Pancreas (tissue), 10 donors: ENCODE results near the gene ROR1. TPM values are rescaled to one million over a fixed set of nuclear protein-coding genes. Genes with fewer than 3 reads are reported as not detected.

Experiments used
- ATAC-seq, 4 donors: fragments of 200-7000 bp; cut with Tn5 transposase; one replicate each; pipeline versions ENCODE4 v1.8.0 to v1.9.1; 2020; ENCODE audit warnings: mild to moderate bottlenecking in 4 of 4, moderate library complexity in 4 of 4
- DNase-seq, 6 donors: peaks; one replicate each; pipeline ENCODE4 v3.0.0-alpha.2; 2020
- FAIRE-seq: peaks from 2 replicates; lab custom pipeline; 2012; peaks lifted over from hg19 to GRCh38; lab: Jason Lieb, UNC
- H3K27ac ChIP-seq, 4 donors: fragments of 200-600 bp; sonication (generic); 1 replicate in 3 of 4; 2 replicates in 1 of 4; pipeline versions ENCODE4 v1.5.0 to v1.8.0; 2020
- H3K27me3 ChIP-seq, 4 donors: fragments of 200-600 bp; one replicate each; pipeline ENCODE4 v1.8.0; 2021
- H3K36me3 ChIP-seq, 3 donors: fragments of 200-600 bp; sonication (generic) in 1 of 3; one replicate each; pipeline versions ENCODE4 v1.5.0 to v1.8.0; 2020 to 2021
- H3K4me1 ChIP-seq, 3 donors: fragments of 200-600 bp; one replicate each; pipeline ENCODE4 v1.8.0; 2021
- H3K4me3 ChIP-seq, 4 donors: fragments of 200-600 bp; sonication (generic) in 2 of 4; one replicate each; pipeline versions ENCODE4 v1.5.0 to v1.8.0; 2020 to 2021
- H3K9me3 ChIP-seq, 4 donors: fragments of 200-600 bp; one replicate each; pipeline ENCODE4 v1.8.0; 2021
- CTCF ChIP-seq, 4 donors: fragments of 200-600 bp; sonication (generic) in 3 of 4; IDR thresholded peaks; one replicate each; pipeline versions ENCODE4 v1.5.0 to v1.8.0; 2021; ENCODE audit warnings: antibody characterized with exemption in 4 of 4
- WGBS, 2 donors: extraction: QIAGEN DNeasy Blood & Tissue Kit; methylation state at CpG; one replicate each; pipeline ENCODE4 v1.1.7; 2013; 5-methylcytosine and 5-hydroxymethylcytosine counted together
- intact Hi-C, 3 donors: fragments of 100-400 bp; cut with DNase I; formaldehyde crosslinking; loops; one replicate each; pipeline versions ENCODE4 v1.11.1 to v1.14.2; 2022
- polyA plus RNA-seq, 2 donors: library from polyadenylated mRNA; stranded (reverse); fragments of 200-250 nt; gene quantifications; one replicate each; pipeline ENCODE4 v1.2.3, GENCODE V29; 2013
- total RNA-seq, 6 donors: library from RNA; stranded (reverse); fragmentation: NEBNext Ultra II Directional in 4 of 6; extraction: Animal tissue kit (Norgen Biotek cat#: 25700) in 4 of 6; gene quantifications; one replicate each; pipeline versions ENCODE4 v1.2.1 to v1.2.4, GENCODE V29; 2021 to 2023
- donor health status: healthy with polysubstance abuse.
- donor health status: DM: no; HTN: no; CAD: no; lungs with moderate emphysema.
- donor health status: DM: no; HTN: no; CAD: no.
- donor health status: control.
- donor health status: control.
- donor health status: Bipolar disorder and iron deficiency.
- donor health status: DM: yes; HTN: yes; CAD: no.
- donor health status: DM: no; HTN: no; CAD: no.
- donor health status: DM: no; HTN: no; CAD: no.
- donor health status: DM: yes; HTN: yes; CAD: no.

Gene ROR1
- total and polyA plus RNA-seq, 8 donors: 1.3 to 18.5 (median 7.3) TPM

- no peak for FAIRE-seq
- no peak for DNase-seq
- H3K9me3 ChIP-seq: no peaks in the 10 kb centered on the region
These were observed 351.1 kb downstream of the ROR1 start for GRCh38 chr1:64124704-64125440.

GRCh38 chr1:64126581-64126980 lies 352.8 kb downstream of the ROR1 start:
- no peak for DNase-seq
- H3K27ac ChIP-seq: no peak overlapping the region
- intact Hi-C loops: no loop called here
- H3K4me3 ChIP-seq: no peak overlapping the region
- no peak for TF ChIP-seq CTCF (IDR thresholded peaks at IDR 0.05)
- H3K27me3 ChIP-seq: no peaks in the 10 kb centered on the region
- H3K36me3 ChIP-seq: no peaks in the 10 kb centered on the region
- no peak for ATAC-seq
- WGBS, 2 donors: 37 to 58% methylated on average over 1 of the region's 1 CpG
- no peaks in the 10 kb centered on the region for H3K4me1 ChIP-seq
- no peaks in the 10 kb centered on the region for H3K9me3 ChIP-seq
- FAIRE-seq: no peak

More at GRCh38 chr1:64124704-64125440, 351.1 kb downstream of the ROR1 start:
- intact Hi-C loops: no loop called here
- 81 to 85% methylated on average over 7 of the region's 7 CpGs for WGBS, 2 donors
- no peak for ATAC-seq
- H3K36me3 ChIP-seq: no peaks in the 10 kb centered on the region
- no peaks in the 10 kb centered on the region for H3K4me1 ChIP-seq
- no peak for TF ChIP-seq CTCF (IDR thresholded peaks at IDR 0.05)
- no peak overlapping the region for H3K27ac ChIP-seq
- H3K27me3 ChIP-seq: no peaks in the 10 kb centered on the region
- no peak overlapping the region for H3K4me3 ChIP-seq

- no peaks in the 10 kb centered on the region for H3K9me3 ChIP-seq
- H3K4me1 ChIP-seq: no peaks in the 10 kb centered on the region
- H3K4me3 ChIP-seq: no peak overlapping the region
- TF ChIP-seq CTCF (IDR thresholded peaks at IDR 0.05): no peak
- 67% methylated on average over 3 of the region's 3 CpGs for WGBS, 2 donors
- FAIRE-seq: no peak
- no peak for ATAC-seq
- H3K27ac ChIP-seq: no peak overlapping the region
- intact Hi-C loops: no loop called here
- no peaks in the 10 kb centered on the region for H3K36me3 ChIP-seq
- DNase-seq: no peak
- H3K27me3 ChIP-seq: no peaks in the 10 kb centered on the region
These were observed 353.5 kb downstream of the ROR1 start for GRCh38 chr1:64127297-64127696.

- Histone ChIP-seq H3K27me3 (no peaks in the 10 kb centered on the region), H3K9me3 (no peaks in the 10 kb centered on the region), H3K36me3 (no peaks in the 10 kb centered on the region), H3K4me1 (no peaks in the 10 kb centered on the region), H3K27ac (no peak overlapping the region), H3K4me3 (no peak overlapping the region)
- 80 to 82% methylated on average over 5 of the region's 5 CpGs for WGBS, 2 donors
- no peak for TF ChIP-seq CTCF (IDR thresholded peaks at IDR 0.05)
- FAIRE-seq (no peak), DNase-seq (no peak), ATAC-seq (no peak)
- intact Hi-C loops: loop anchor here in 1 of 3 donors (10.0 kb wide), 2 partner anchors 195 to 355 kb away; partner anchors contain the start of gene ROR1
These were observed 355.9 kb downstream of the ROR1 start for GRCh38 chr1:64129701-64130100.

- WGBS, 2 donors: 67 to 70% methylated on average over 2 of the region's 2 CpGs
- DNase-seq (no peak), ATAC-seq (no peak), FAIRE-seq (no peak)
- no peak for TF ChIP-seq CTCF (IDR thresholded peaks at IDR 0.05)
- Histone ChIP-seq H3K36me3 (no peaks in the 10 kb centered on the region), H3K27ac (no peak overlapping the region), H3K4me1 (no peaks in the 10 kb centered on the region), H3K4me3 (no peak overlapping the region), H3K9me3 (no peaks in the 10 kb centered on the region), H3K27me3 (no peaks in the 10 kb centered on the region)
- intact Hi-C loops: loop anchor here in 1 of 3 donors (10.0 kb wide), 2 partner anchors 196 to 356 kb away; partner anchors contain the start of gene ROR1
These were observed 357.3 kb downstream of the ROR1 start for GRCh38 chr1:64131155-64131554.
